Left colon (tissue), 2 donors: Measurements from ENCODE around the gene RPRD1B. TPM values are rescaled to one million over a fixed set of nuclear protein-coding genes. Genes with fewer than 3 reads are reported as not detected.
A peak's percentile ranks its signal among the peaks of the same experiment; 100 is the strongest.

Experiments
- ATAC-seq: fragments of 200-7000 bp; cut with Tn5 transposase; one replicate; pipeline ENCODE4 v1.9.1; 2020; ENCODE audit warnings: mild to moderate bottlenecking, moderate library complexity
- DNase-seq, 2 donors: peaks; one replicate each; pipeline ENCODE4 v3.0.0-alpha.2; 2020
- intact Hi-C, 2 donors: fragments of 100-400 bp; cut with DNase I in 1 of 2; cut with micrococcal nuclease in 1 of 2; formaldehyde crosslinking; loops; one replicate each; pipeline versions ENCODE4 v1.11.2 to v1.14.0; 2022; cut with DNase I, micrococcal nuclease
- total RNA-seq, 2 donors: library from RNA; stranded (reverse); fragmentation: NEBNext Ultra II Directional; extraction: Animal tissue kit (Norgen Biotek cat#: 25700); gene quantifications; one replicate each; pipeline ENCODE4 v1.2.1, GENCODE V29; 2021
- donor health status: DM: no; HTN: no; CAD: no.
- donor health status: DM: yes; HTN: yes; CAD: no.

The RPRD1B gene
- total RNA-seq, 2 donors from 2014 or later: 30.8 to 34.9 TPM

DNA sequence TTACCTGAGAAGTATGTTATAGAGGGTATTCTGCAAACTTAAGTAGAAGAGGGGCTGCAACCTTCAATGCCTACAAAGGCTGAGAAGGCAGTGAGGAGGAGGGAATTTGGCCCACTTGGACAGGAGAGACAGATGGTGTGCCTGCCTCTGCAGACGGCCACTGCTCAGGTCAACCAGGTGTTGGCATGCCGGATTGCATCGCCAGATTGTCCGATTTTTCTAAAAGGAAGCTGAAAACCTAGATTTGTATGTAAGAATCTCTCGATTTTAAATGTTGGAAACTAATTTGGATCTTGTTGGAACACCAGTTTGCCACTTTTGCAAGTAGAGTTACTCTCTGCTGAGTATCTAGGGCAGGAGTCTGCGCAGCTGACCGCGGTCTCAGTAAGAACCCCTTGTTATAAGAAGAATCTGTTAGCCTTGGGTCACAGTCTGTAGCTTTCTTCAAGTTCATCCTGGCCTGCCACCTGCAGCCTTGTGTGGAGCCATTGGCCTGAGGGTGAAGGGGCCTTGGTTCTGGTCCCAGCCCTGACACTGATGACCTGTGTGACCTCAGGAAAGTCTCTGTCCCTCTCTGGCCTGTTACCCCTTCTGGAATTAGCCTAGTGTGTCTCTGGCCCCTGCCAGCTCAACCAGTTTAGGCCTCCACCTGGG is 77.1 kb downstream of the RPRD1B start:
- no peak for DNase-seq

DNA sequence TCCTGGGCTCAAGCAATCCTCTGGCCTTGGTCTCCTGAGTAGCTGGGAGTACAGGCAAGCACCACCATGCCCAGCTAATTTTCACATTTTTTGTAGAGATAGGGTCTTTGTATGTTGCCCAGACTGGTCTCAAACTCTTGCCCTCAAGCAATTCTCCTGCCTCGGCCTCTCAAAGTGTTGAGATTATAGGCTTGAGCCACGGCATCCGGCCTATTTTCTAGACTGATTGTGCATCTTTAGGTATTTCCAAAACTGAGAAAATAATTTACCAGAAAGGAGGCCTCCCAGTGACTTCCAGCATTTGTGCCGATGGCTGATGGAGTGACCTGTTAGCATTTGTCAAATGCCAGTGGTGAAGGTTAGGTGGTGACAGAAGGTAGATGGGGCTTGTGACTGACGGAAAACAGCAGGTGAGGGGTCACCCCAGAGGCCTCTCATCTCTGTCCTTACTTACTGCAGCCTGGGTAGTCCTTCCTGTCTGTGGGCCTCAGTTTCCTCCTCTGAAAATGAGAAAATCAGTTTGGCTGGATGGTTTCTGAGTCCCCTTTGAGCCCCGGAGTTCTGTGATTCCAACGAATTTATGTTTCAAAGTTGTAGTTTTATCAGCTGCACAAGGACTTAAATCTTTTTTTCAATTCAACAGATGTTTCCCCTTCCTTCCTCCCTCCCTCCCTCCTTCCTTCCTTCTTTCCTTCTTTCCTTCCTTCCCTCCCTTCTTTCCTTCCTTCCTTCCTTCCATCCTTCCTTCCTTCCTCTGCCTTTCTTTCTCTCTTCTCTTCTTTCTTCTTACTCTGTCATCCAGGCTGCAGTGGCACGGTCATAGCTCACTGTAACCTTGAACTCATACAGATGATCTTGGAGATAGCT is 78.1 kb downstream of the RPRD1B start:
- DNase-seq (no peak), ATAC-seq (no peak)
- intact Hi-C loops: no loop called here

More for the DNA sequence above, 77.1 kb downstream of the RPRD1B start:
- intact Hi-C loops: no loop called here
- no peak for ATAC-seq

DNA sequence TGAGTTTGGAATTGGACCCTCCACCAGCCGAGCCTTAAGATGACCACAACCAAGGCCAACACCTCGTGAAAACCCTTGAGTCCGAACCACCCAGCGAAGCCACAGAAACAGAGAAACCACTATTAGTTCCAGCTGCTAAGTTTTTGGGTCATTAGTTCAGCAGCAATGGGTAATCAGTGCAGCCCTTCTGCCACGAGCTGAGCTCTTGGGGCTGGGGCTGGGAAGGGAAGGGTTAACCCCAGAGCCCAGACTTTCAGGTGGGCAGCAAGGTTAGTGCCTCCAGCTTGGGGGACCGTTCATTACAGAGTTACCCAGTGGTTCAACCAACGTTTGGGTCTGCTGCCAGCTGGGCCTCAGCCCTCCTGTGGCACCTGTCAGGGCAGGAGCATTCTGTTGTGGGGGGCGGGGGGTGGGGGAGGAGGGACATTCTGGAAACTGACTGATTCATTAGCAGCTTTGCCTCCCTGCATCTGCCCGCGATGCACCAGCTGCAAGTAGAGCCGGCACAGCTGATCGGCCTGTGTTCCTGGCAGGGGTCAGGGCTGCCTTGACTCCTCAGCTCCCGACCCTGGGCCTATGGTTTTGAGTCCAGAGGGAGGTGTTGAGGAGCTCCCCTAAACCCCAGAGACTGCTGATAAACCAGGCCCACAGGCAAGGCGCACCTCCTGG is 78.8 kb downstream of the RPRD1B start:
- intact Hi-C loops: no loop called here
- DNase-seq: no peak
- no peak for ATAC-seq

DNA sequence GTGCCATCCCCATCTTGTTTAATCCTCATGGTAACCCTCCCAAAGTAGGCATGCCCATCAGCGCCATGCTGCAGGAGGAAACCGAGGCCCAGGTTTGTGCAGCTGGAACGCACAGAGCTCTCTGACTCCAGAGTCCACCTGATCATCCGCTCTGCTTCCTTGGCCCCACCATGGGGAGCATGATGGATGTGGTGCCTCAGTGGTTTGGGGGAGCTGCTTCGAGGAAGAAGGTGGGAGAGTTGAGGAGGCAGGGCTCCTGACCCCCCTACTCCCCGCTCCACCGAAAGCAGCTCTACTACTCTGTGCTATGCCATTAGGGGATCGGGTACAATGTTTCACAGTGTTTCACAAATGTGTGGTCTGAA is 79.4 kb downstream of the RPRD1B start:
- intact Hi-C loops: no loop called here
- DNase-seq: no peak
- ATAC-seq: no peak

DNA sequence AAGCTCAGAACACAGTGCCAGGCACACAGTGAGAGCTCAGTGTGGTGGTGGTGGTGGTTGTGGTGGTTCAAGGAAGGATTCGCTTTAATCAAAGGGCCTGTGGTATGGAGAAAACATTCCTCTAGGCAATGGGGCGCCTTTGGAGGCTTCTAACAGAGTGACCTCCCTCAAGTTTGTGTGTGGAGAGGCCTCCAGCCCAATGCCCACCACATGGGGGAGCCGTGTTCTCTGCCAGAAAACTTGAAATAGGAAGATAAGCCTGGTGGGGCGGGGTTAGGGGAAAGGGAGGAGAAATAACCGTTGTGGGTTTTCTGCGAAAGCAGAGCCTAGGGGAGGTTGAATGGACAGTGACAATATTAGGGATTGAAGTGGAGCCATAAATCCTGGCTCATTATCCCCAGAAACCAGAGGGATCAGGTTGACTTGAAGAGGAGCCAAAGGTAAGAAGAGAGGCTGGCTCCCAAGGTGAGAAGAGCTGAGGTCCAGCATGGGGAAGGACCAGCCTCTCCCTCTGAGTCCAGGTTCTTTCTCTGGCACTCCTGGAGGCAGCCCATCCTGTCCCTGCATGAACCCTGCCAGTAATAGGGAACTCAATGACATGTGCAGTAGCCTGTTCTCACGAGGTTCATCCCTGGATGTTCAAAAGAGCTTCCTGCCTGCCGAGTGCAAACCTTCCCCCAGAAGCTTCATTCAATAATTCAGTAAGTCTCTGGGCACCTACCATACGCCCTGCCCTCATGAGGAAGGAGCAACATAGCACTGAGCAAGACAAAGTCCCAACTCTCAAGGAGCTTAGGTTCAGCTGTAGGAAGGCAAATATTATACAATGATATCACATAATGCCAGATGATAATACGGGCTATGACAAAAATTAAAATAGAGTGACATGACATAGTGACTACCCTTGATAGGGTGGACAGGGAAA is 80.1 kb downstream of the RPRD1B start:
- no peak for ATAC-seq
- intact Hi-C loops: no loop called here
- DNase-seq: peak in 1 of 2 donors; percentile 35

DNA sequence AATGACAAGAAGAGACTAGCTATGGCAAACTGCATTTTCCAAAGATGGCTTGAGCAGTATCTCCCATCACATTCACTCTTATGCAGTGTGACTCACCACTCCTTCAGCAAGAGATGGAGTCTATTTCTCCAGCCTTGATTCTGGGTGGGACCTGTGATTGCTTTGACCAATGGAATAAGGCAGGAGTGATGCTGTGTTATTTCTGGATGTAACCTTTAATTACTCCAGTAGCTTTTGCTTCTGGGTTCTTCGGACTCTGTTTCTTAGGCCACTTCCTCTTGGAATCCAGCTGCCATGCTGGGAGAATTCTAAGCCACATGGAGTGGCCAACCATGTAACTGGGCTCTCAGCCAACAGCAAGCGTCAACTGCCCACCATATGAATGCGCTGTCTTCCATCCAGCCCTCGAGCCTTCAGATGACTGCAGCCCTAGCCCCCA is 80.8 kb downstream of the RPRD1B start:
- intact Hi-C loops: no loop called here
- DNase-seq (no peak), ATAC-seq (no peak)

DNA sequence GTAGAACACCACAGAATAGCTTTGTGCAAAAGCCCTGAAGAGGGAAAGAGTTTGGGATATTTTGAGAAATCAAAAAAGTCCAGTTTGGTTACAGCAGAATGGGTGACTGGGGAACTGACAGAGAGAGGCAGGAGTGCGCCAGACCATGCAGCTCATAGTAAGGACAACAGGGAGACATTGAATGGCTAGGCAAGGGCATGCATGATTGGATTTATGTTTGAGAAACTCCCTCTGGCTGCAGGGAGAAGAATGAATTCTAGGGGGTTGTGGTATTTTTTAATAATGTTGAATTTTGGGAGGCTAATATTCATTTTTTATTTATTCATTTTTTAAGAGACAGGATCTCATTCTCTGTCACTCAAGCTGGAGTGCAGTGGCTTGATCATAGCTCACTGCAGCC is 81.7 kb downstream of the RPRD1B start:
- no peak for DNase-seq
- no peak for ATAC-seq
- intact Hi-C loops: no loop called here

DNA sequence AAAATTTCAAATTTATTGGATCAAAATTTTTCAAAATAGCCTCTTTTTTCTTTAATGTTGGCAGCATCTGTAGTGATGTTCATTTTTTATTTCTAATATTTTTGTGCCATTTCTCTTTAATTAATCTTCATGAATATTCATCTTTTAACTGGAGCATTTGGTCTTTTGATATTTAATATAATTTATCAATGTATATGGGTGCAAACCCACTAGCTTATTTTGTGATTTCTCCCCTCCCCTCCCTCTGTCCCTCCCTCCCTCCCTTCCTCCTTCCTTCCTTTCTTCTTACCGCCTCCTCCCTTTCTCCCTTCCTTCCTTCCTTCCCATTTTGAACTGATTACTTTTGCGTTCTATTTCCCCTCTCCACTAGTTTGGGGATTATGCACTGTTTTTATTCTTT is 82.3 kb downstream of the RPRD1B start:
- intact Hi-C loops: no loop called here
- no peak for ATAC-seq
- no peak for DNase-seq

DNA sequence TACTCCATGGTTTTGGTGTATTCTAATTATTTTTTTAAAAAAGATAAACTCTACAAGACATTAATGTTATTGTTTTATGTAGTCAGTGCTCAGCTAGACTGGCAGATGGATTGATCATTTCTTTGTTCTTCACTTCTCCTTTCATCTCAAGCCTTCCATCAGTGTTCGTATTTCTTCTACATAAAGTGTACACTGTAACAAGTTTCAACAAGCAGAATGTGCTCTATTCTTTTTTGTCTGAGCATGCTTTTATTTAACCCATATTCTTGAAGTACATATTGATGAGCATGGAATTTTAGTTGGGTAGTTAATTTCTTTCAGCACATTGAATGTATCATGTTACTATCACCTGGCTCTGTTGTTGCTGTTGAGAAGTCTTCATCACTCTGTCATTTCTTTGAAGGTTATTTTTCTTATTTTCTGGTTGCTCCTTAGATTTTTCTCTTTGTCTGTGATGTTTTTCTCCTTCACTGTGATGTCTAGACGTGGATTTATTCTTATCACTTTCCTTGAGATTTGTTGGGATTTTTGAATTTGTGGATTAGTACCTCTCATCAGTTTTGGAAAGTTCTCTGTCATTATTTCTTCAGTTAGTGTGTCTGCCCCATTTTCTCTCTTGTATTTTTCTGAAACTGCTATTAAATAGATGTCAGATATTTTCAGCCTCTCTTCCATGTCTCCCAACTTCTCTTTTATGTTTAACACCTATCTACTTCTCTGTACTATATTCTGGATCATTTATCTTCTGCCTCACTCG is 83.0 kb downstream of the RPRD1B start:
- intact Hi-C loops: no loop called here
- no peak for ATAC-seq
- DNase-seq: no peak

DNA sequence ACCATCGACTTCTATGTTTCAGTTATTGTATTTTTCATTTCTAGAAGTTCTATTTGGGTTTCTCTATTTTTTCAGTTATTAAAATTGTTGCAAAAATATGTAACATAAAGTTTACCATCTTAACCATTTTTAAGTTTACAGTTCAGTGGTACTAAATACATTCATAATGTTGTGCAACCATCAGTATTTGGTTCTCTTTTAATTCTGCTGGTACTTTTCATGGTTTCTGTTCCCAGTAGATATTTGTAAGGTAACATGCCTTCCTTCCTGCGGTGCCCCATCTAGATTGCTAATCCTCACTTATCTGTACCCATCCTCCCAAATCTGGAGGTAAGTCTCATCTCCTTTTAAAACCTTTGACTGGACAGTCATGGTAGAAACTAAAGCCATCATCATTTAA is 83.7 kb downstream of the RPRD1B start:
- intact Hi-C loops: no loop called here
- ATAC-seq: no peak
- DNase-seq: no peak

DNA sequence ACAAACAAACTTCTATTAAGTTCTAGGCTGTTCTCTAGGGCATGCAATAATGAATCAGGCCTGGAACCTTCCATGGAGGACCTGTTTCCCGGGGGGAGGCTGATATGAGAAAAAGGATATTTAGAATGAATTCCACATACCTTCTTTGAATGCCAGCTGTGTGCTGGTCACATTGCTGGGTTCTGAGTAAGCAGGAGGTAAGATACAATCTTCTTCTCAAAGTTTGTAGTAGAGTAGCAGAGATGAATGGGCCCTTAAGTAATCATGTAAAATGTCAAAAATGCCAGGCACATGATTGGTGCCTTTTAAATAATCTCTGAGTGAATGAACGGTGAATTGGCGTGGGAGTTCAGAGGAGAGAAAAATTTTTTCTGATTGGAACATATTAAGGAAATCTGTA is 84.1 kb downstream of the RPRD1B start:
- intact Hi-C loops: no loop called here
- DNase-seq (no peak), ATAC-seq (no peak)

DNA sequence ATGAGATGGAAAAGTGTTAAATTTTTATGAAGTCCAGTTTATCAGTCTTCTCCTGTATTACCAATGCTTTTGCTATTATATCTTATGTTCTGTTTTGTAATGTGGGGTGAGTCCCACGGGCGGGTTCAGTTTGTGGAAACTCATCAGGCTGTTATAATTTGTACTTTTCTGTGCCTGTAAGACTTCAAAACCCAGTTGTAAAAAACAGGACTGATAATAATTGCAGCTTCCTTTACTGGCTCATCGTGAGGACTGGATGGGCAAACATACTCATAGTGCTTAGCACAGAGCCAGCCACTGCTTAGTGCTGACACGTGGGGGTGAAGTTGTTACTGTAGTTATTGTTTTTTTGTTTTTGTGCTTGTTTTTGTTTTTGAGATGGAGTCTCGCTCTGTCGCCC is 85.9 kb downstream of the RPRD1B start:
- intact Hi-C loops: no loop called here

DNA sequence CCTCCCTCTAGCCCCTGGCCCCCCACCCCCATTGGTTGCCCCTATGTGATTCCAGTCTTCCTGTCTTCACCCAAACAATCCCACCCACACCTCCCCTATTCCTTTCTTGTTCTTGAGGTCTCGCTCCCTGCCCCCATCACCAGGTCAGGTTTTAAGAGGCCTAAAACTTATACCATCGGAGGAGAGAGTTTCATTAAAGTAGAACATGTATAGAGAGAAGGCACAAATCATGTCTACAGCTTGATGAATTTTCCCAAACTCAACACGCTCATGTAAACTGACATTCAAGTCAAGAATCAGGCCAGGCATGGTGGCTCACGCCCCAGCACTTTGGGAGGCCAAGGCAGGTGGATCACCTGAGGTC is 87.1 kb downstream of the RPRD1B start:
- ATAC-seq: no peak
- intact Hi-C loops: no loop called here
- no peak for DNase-seq

More for the DNA sequence above, 85.9 kb downstream of the RPRD1B start:
- ATAC-seq: no peak
- DNase-seq: no peak

DNA sequence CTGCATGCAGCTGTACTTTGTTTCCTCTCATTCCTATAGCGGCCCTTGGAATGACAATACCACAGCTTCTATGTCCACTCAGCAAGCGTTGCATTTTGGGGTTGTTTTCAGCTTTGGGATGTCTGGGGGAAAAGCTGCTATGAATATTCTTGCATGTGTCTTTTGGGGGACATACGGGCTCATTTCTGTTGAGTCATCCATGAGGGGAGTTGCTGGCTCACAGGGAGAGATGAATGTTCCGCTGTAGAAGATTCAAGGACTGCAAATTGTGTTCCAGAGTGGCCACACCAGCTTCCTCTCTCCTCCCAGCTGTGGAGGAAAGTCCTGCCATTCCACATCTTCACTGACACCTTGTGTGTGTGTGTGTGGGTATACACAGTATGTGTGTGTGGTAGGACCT is 88.2 kb downstream of the RPRD1B start:
- ATAC-seq (no peak), DNase-seq (no peak)
- intact Hi-C loops: no loop called here

DNA sequence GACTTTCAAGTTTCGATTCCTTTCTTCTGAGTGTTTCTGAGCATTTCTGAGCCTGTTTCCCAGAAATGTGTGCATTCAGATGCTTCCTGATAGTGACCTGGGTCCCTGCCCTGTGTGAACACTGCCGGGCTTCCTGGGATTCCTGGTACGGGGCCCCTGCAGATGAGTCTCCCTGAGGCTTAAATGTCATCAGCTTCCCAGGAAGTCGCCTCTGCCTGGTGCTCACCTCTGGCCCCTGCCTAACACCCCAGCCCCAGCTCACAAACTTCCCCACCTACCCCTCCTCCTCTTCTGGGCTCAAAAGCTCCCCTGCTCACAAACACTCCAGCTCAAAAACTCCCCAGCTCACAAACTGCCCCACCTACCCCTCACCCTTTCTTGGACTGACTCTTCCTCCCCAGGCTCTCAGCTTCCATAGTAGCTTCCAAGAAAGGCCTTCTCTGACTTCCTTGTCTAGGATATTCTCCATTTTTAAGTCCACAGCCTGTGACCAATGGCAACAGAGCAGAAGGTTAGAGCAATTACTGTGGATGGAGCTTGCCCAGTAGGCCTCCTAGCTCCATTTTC is 89.6 kb downstream of the RPRD1B start:
- no peak for ATAC-seq
- no peak for DNase-seq

DNA sequence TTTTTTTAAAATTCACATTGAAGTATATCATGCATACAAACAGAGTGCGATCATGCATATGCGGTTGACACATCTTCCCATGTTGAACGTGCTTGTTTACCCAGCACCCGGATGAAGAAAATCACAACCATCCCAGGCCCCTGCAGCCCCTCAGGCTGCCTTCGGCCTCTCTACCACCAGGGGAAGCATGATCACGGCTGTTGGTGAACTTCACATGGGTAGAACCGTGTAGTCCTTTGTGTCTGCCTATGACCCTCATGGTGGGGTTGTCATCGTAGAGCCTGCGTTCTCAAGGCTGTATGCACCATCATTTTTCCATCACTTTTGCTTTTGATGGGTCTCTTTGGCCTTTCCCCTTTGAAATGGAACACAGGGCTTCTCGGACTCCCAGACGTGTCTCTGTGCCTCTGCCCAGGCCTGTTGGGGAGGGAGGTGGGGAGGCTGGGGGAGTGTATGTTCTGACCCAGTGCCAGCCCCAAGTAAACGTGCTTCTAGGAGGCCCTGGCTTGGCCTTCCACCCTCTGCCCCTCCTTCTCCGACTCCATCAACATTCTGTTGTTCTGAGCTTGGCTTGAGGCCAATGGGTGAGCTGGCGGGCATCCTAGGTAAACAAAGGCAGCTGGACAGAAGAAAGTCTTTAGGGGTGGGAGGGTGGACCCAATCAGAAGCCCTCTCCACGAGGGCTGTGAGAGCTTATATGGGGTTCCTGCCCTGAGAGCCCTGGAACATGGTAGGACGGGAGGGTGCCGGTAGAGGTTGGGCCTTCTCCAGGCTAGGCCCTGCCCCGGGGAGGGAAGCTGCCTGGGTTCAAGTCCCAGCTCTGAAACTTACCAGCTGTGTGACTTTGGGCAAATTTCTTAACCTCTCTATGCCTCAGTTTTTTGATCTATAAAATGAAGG is 91.9 kb downstream of the RPRD1B start:
- intact Hi-C loops: no loop called here
- DNase-seq: peak; percentile 72 to 73
- ATAC-seq: peak; percentile 69

More for the DNA sequence above, 89.6 kb downstream of the RPRD1B start:
- intact Hi-C loops: no loop called here
